ENCODE measurements around the gene SDK1. TPM values are rescaled to one million over a fixed set of nuclear protein-coding genes. Genes with fewer than 3 reads are reported as not detected.
"Not testable (repeated sequence)": the region's sequence is repeated elsewhere in the genome, so short reads cannot be mapped to it uniquely, and the experiment has no call there.

The SDK1 gene
- polyA plus RNA-seq, 1 donor, result 3.6 TPM

GRCh38 chr7:4288791-4289394 is 987.8 kb downstream of the SDK1 start:
- no peak for DNase-seq

GRCh38 chr7:4297165-4297917 is 996.3 kb downstream of the SDK1 start:
- no peak for DNase-seq

GRCh38 chr7:4297918-4298219 is 996.8 kb downstream of the SDK1 start:
- DNase-seq, result no peak

GRCh38 chr7:4299431-4299830 is 998.4 kb downstream of the SDK1 start:
- DNase-seq, result no peak

GRCh38 chr7:4302203-4302905 is 1001.3 kb downstream of the SDK1 start:
- DNase-seq, result no peak

GRCh38 chr7:4307316-4308204 is 1006.5 kb downstream of the SDK1 start:
- no peak for DNase-seq

GRCh38 chr7:4308205-4308590 is 1007.1 kb downstream of the SDK1 start:
- no peak for DNase-seq

GRCh38 chr7:4313911-4314310 is 1012.9 kb downstream of the SDK1 start:
- not testable (repeated sequence) for DNase-seq

- DNase-seq, result not testable (repeated sequence)
Measured at GRCh38 chr7:4314316-4314715, 1013.3 kb downstream of the SDK1 start.

Data from hindlimb muscle (tissue), 1 donor.